GM12874 (cell line): ENCODE results near the gene PSMC2.

Source experiments
- CTCF ChIP-seq: IDR thresholded peaks from 2 replicates; pipeline ENCODE4 v1.5.1; 2011; ENCODE audit warnings: low read depth, mild to moderate bottlenecking, control low read depth, low read length, moderate library complexity; ENCODE audit not compliant: insufficient read depth

The PSMC2 gene

GRCh38 chr7:103317009-103317408 is 30.4 kb upstream of the PSMC2 start:
- TF ChIP-seq CTCF, result no peak

- no peak for TF ChIP-seq CTCF
Measured at GRCh38 chr7:103325744-103326143, 21.7 kb upstream of the PSMC2 start.

GRCh38 chr7:103336761-103337160 is 10.7 kb upstream of the PSMC2 start:
- TF ChIP-seq CTCF, result no peak

- TF ChIP-seq CTCF, result no peak
Measured at GRCh38 chr7:103338864-103339263, 8.6 kb upstream of the PSMC2 start.

GRCh38 chr7:103341466-103341865 is 6.0 kb upstream of the PSMC2 start:
- no peak for TF ChIP-seq CTCF

GRCh38 chr7:103343332-103343731 is 4.1 kb upstream of the PSMC2 start:
- TF ChIP-seq CTCF, result no peak

- no peak for TF ChIP-seq CTCF
Measured at GRCh38 chr7:103343758-103344452, 3.5 kb upstream of the PSMC2 start.
